NOMO-1 treated with DMSO at 0.1 percent for 48 hours (cell line): Measurements from ENCODE around the gene PCSK9.
"Not testable (repeated sequence)": the region's sequence is repeated elsewhere in the genome, so short reads cannot be mapped to it uniquely, and the experiment has no call there.

ENCODE experiments used
- DNase-seq: peaks from one replicate; lab custom pipeline; 2025; ENCODE audit not compliant: unreplicated experiment; lab: John Stamatoyannopoulos, UW

Gene PCSK9

DNA sequence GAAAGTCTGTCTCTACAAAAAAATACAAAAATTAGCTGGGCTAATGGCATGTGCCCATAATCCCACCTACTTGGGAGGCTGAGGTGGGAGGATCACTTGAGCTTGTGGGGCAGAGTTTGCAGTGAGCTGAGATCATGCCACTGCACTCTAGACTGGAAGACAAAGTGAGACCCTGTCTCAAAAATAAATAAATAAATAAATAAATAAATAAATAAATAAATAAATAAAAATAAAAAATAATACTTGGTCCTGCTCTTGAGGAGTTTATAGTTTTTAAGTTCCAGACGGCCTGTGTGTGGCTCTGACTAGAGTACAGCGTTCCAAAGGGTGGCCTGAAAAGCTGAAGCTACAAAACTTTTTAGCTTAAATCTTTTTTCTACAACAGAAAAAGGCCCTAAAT, 35.1 kb downstream of the PCSK9 start:
- DNase-seq: no peak

DNA sequence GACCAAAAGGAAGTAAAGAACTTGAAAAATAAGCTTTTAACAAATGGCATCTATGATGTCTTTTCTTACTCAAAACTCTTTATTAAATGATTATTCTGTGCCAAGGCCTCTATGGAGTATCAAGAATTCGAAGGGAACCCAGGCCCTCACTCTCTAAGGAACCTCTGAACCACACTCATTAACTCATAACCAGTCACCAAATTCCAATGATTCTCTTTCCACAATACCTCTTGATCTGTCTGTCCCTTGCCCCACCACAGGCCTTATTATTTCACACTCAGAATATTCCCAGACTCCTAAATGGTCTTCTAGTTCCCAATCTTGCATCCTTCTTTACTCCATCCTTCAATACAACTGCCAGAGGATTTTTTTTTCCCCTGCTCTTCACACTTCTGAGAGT, 37.0 kb downstream of the PCSK9 start:
- no peak for DNase-seq

DNA sequence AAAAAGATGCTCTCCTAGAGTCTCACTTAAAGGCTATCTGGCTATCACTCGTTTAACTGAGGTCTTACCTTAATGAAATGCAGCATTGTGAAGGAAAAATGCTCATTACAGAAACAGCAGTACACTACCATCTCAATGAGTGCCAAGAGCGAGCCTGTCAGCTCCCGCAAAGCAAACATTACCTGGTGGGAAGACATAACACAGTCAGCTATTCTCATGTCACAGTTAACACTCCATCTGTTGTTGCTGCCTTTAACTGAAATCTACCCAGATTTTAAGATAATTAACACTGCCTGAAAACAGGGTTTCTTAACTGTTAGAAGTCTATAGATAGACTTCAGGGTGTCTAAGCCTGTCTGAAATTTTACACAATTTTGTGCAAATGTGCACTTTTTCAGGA, 39.1 kb downstream of the PCSK9 start:
- DNase-seq: no peak

DNA sequence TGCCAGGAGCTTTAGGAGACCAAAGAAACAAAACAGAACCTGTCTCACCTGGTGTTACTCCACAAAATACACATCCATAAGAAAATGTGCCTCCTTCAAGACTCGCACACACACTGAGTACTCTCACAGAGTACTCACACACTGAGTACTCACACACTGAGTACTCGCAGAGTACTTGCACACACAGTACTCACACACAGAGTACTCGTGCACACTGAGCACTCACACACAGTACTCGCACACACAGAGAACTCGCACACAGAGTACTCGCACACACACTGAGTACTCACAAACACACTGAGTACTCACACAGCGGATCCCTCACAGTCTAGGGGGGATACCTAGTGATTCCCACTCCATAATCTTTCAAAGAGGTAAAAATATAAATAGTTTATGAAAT, 40.3 kb downstream of the PCSK9 start:
- DNase-seq: no peak

DNA sequence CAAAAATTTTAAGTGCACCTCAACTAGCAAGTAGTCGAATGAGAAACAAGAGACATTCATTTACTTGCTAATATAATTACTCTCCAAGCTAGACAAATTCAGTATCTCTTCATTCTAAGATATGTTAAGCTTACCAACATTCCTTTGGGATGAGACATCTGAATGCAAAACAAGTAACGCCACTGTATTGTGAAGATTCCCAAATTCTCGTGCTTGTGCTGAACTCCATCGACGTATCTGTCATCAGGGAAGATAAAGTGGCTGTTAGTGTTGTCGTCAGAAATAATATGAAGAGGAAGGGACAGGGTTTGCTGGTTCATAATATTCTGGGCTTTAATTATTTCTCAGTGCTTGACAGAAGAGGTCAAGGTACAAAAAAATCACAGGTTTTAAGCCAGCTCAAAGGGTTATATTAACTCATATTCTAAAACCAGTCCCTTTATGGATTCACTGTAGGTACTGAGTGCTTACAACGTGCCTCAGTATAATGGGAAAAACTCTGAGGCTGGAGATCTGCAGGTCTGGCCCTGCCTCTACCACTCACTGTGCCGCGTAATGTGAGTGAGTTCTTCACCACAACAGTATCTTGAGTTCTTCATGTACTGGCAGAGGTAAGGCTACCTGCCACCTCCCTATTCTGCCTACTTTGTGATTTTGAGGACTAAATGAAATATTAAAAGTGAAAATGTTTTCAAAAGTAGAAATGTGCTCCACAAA, 42.0 kb downstream of the PCSK9 start:
- DNase-seq: no peak

DNA sequence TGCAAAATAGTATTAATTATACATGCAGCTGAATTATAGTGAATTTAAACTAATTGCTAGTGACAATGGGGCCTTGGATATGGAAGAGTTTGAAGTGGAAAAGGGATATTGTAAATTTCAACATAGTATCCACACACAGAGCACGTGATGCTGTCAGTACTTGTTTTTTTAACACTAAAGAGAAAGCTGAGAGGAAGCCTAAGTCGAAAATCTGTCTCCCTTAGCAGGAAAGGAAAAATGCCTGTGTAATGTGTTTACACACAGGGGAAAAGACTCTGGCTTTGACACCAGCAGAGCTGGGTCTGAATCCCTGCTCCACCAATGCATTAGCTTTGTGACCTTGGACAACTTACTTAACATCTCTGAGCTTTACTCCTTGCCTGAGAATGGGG, 42.6 kb downstream of the PCSK9 start:
- no peak for DNase-seq

DNA sequence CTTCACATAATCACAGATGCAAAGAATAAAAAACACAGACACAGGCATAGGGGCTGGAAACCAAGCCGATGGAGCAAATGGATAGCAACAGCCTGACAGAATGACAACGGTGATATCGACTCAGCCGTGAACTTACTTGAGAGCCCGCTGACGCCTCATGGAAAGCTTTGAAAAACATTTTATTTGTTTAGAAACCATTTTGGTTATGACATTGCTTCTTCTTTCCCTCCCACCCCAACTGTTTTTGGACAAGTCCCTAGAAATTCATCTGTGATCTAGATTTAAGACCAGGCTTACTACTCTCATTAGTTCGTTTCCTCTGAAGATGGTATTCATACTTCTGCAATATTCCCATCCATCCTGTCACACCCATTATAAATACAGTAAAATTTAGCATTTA, 44.9 kb downstream of the PCSK9 start:
- no peak for DNase-seq

DNA sequence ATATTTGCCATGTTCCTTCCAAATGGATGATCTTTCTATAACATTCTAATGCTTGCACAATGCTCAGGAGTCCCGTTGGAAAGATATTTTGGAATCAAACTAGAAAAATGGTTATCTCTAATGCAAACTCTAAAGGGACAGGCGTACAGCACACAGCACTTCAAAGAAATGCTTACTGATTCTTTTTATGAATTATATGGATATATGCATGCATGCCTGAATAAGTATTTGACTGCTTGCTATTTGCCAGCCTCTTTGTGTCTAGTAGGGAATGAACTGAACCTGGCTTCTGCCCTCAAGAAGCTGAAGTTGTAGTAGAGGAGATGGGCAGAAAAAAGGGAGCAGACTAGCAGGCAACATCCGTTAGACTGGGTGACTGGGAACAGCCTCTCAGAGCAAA, 48.1 kb downstream of the PCSK9 start:
- no peak for DNase-seq

DNA sequence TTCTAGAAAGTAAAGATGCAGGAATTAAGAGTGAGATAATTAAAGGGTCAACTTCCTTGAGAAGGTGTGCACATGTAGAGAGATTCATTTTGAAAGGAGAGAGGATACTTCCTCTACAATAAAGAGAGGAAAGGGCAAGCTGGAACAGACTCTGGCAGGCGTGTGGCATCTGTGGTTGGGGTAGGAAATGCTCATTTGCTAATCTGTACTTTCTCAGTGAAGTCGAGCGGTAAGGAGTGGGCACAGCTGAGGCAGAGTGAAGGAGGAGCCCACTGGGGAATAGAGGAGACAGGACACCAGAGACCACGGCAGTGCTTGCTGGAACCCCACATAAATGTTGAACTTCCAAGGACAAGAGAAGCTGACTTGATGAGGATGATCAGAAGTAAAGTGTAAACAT, 49.1 kb downstream of the PCSK9 start:
- DNase-seq: no peak

DNA sequence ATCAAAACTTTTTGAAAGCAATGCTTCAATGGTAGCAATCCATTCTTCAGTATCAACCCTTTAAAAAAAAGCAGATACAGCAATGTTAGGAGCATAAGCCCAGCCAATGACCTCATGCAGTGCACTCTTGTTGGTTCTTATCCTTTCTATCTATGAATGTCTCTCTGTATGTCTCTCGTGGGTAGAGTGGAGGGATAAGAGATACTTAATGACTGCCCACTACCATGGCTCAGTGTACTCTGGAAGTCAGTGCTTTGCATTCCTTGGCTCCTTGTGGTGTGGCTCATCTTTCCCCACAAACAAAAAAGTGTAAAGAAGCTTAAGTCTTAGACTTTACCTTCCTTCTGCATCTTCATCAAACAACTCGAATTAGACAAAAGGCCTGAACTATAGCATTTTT, 50.3 kb downstream of the PCSK9 start:
- DNase-seq: no peak

DNA sequence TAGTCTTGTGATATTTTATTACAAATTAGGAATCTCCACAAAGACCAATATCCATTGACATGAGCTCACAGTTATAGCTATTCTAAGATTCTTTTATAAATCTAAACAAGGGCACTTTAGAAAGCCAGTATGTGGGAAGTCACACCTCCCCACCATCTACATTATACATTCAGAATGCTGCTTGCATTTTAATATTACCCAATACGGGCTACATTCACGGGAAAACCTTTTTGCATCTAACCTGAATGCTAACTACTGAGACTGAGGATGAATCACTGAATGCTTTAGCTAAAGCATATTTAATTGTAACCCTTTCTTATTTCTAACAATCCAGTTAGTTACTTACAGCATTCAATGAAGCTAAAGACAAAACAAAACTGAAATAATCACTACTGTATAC, 53.1 kb downstream of the PCSK9 start:
- no peak for DNase-seq

DNA sequence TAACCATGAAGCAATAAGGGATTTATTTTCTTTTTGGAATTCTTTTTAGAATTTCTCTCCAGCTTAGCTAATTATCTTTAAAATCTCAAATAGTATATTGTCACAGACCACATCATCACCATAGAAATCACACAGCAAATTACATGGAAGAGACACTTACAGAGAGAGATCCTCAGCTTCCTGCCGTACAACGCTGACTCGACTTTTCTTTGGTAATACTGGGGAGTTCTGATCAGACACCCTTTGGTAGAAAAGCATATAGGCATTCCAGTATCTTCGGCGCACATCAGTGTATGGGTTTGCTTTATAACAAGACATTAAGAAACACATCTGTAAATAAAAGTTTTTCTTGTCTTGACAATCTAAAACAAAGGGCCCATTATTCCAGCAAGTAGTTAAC, 55.7 kb downstream of the PCSK9 start:
- DNase-seq: no peak

DNA sequence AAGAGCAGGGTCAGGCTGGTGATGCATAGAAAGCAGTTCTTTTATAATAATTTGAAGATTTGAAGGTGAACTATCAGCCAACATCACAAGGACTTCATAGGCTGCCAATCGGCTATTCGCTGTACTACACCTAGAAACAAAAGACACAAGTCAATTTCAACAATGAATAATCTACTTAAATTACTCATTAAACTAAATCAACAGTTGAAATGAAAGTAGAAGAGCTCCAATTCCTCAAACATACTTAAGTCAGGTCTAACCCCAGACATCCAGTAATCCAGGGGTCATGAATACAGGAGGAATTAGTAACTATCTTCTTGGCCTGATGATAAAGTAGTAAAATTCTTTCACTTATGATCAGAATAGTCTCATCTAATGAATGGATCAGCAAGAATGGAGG, 64.5 kb downstream of the PCSK9 start:
- DNase-seq: no peak

DNA sequence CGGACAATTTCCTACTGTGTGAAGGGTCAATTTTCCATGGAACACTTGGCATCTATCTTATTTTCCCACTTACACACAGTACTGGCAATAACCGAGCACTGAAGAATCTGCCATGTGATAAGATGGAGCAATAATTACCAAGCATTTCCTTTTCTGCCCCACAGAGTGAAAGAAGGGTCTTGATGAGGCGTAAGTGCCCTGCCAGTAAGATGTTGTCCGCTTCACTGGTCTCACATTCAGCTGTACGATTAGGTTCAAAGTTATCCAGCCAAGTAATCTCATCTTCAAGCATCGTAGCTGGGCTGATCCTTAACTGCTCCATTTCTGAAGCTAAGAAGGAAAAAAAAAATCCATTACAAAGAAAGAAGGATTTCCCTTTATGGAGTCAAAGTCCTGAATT, 67.8 kb downstream of the PCSK9 start:
- no peak for DNase-seq

DNA sequence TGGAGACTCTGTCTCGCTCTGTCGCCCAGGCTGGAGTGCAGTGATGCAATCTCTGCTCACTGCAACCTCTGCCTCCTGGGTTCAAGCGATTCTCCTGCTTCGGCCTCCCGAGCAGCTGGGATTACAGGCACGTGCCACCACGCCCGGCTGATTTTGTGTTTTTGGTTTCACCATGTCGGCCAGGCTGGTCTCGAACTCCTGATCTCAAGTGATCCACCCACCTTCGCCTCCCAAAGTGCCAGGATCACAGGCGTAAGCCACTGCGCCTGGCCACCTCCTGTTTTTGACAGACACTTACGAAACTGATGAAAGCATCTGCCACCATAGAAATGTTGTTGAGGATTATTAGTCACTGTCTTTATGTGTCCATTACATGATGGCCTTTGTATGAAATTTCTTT, 69.7 kb downstream of the PCSK9 start:
- not testable (repeated sequence) for DNase-seq
